Activated CD8-positive, alpha-beta memory T cell treated with anti-CD3 and anti-CD28 coated beads for 4 hours (primary cell): ENCODE measurements around the gene CCDC194.
A peak's percentile ranks its signal among the peaks of the same experiment; 100 is the strongest.

Experiments used
- DNase-seq, 2 donors: peaks; one replicate each; pipeline ENCODE4 v3.0.0-alpha.2; 2020; ENCODE audit warnings: low read depth in 2 of 2

The CCDC194 gene

GRCh38 chr19:17405250-17406045 is 11.5 kb upstream of the CCDC194 start, which contains the start of gene BST2:
Gene BST2, minus strand, starts transcription at chr19:17405630. Its CDS starts 55 bp downstream, at chr19:17405575.
- DNase-seq = peak in 1 of 2 donors; percentile 44

GRCh38 chr19:17404621-17405249 is 10.7 kb upstream of the CCDC194 start:
- no peak for DNase-seq

- no peak for DNase-seq
Observed at GRCh38 chr19:17404015-17404414, 10.0 kb upstream of the CCDC194 start.

- DNase-seq = no peak
Observed at GRCh38 chr19:17402982-17403855, 9.2 kb upstream of the CCDC194 start.

- DNase-seq = no peak
Observed at GRCh38 chr19:17401628-17402027, 7.6 kb upstream of the CCDC194 start.

GRCh38 chr19:17398902-17399527 is 5.0 kb upstream of the CCDC194 start:
- no peak for DNase-seq

- peak in 1 of 2 donors; percentile 31 for DNase-seq
Observed at GRCh38 chr19:17394891-17395415, 957 bp upstream of the CCDC194 start.

- DNase-seq = no peak
Observed at GRCh38 chr19:17393002-17393401, 994 bp downstream of the CCDC194 start.

- no peak for DNase-seq
Observed at GRCh38 chr19:17391371-17392151, 2.4 kb downstream of the CCDC194 start.

GRCh38 chr19:17390665-17391370 is 3.2 kb downstream of the CCDC194 start:
- peak; percentile 75 to 76 for DNase-seq

- DNase-seq = no peak
Observed at GRCh38 chr19:17389957-17390664, 3.9 kb downstream of the CCDC194 start.

- no peak for DNase-seq
Observed at GRCh38 chr19:17389288-17389687, 4.7 kb downstream of the CCDC194 start.

GRCh38 chr19:17385878-17386611 is 8.0 kb downstream of the CCDC194 start:
- DNase-seq = no peak

- no peak for DNase-seq
Observed at GRCh38 chr19:17380426-17381138, 13.4 kb downstream of the CCDC194 start.

GRCh38 chr19:17379221-17379631 is 14.8 kb downstream of the CCDC194 start:
- DNase-seq = no peak

GRCh38 chr19:17378271-17378670 is 15.7 kb downstream of the CCDC194 start:
- DNase-seq = no peak

GRCh38 chr19:17376935-17377600 is 16.9 kb downstream of the CCDC194 start, which contains the start of gene PLVAP:
Gene PLVAP, minus strand, starts transcription at chr19:17377342. Its CDS starts 54 bp downstream, at chr19:17377288.
- DNase-seq = no peak
